Activated gamma-delta T cell treated with Interleukin-2 at 50 U/mL for 16 hours (primary cell): Measurements from ENCODE around the gene BCR.
"Not testable (repeated sequence)": the region's sequence is repeated elsewhere in the genome, so short reads cannot be mapped to it uniquely, and the experiment has no call there.

Experiments
- DNase-seq: peaks from one replicate; pipeline ENCODE4 v3.0.0-alpha.2; 2020

Gene BCR

GRCh38 chr22:23291806-23292452, 111.6 kb downstream of the BCR start:
- no peak for DNase-seq

GRCh38 chr22:23292453-23293350, 112.4 kb downstream of the BCR start:
- no peak for DNase-seq

GRCh38 chr22:23293720-23294119, 113.4 kb downstream of the BCR start:
- no peak for DNase-seq

- no peak for DNase-seq
Measured at GRCh38 chr22:23294221-23294620, 113.9 kb downstream of the BCR start.

- no peak for DNase-seq
Measured at GRCh38 chr22:23300476-23300875, 120.2 kb downstream of the BCR start.

- no peak for DNase-seq
Measured at GRCh38 chr22:23301591-23301990, 121.3 kb downstream of the BCR start.

GRCh38 chr22:23302171-23303002, 122.1 kb downstream of the BCR start:
- DNase-seq: no peak

- DNase-seq: no peak
Measured at GRCh38 chr22:23305321-23305910, 125.1 kb downstream of the BCR start.

- DNase-seq: no peak
Measured at GRCh38 chr22:23305922-23306374, 125.6 kb downstream of the BCR start.

GRCh38 chr22:23306438-23306921, 126.2 kb downstream of the BCR start:
- DNase-seq: no peak

- DNase-seq: no peak
Measured at GRCh38 chr22:23306926-23307325, 126.6 kb downstream of the BCR start.

- DNase-seq: not testable (repeated sequence)
Measured at GRCh38 chr22:23307511-23307910, 127.2 kb downstream of the BCR start.

- DNase-seq: not testable (repeated sequence)
Measured at GRCh38 chr22:23309261-23309660, 129.0 kb downstream of the BCR start.

- not testable (repeated sequence) for DNase-seq
Measured at GRCh38 chr22:23310443-23311097, 130.3 kb downstream of the BCR start.

- not testable (repeated sequence) for DNase-seq
Measured at GRCh38 chr22:23311635-23312420, 131.5 kb downstream of the BCR start.

- no peak for DNase-seq
Measured at GRCh38 chr22:23313791-23314567, 133.7 kb downstream of the BCR start.

GRCh38 chr22:23315341-23315917, 135.1 kb downstream of the BCR start:
- DNase-seq: peak; percentile 44

GRCh38 chr22:23316596-23316995, 136.3 kb downstream of the BCR start:
- DNase-seq: not testable (repeated sequence)

- DNase-seq: not testable (repeated sequence)
Measured at GRCh38 chr22:23318316-23318715, 138.0 kb downstream of the BCR start.
